DND-41 (cell line): ENCODE data around the gene GPHN.

Experiments
- ATAC-seq: fragments of 200-7000 bp; cut with Tn5 transposase; 3 replicates; pipeline ENCODE4 v1.9.1; 2021; ENCODE audit warnings: low read depth; ENCODE audit not compliant: insufficient read depth
- DNase-seq: peaks from one replicate; pipeline ENCODE4 v3.0.0-alpha.2; 2020
- H2AFZ ChIP-seq: 2 replicates; pipeline ENCODE4 v1.6.0; 2012; ENCODE audit warnings: low read depth, low read length
- H3K27ac ChIP-seq: 2 replicates; pipeline ENCODE4 v1.5.1; 2012; ENCODE audit warnings: low read length, inconsistent platforms
- H3K27me3 ChIP-seq: fragments of 200-600 bp; sonication (generic); 2 replicates; pipeline ENCODE4 v1.6.0; 2012; ENCODE audit warnings: low read length, mild to moderate bottlenecking, inconsistent platforms; ENCODE audit not compliant: insufficient read depth, poor library complexity
- H3K36me3 ChIP-seq: 2 replicates; pipeline ENCODE4 v1.5.1; 2012; ENCODE audit warnings: low read length, inconsistent platforms; ENCODE audit not compliant: insufficient read depth
- H3K4me1 ChIP-seq: 2 replicates; pipeline ENCODE4 v1.5.1; 2012; ENCODE audit warnings: mild to moderate bottlenecking, low read length; ENCODE audit not compliant: insufficient read depth
- H3K4me2 ChIP-seq: 2 replicates; pipeline ENCODE4 v1.6.0; 2012; ENCODE audit warnings: mild to moderate bottlenecking, moderate library complexity, low read length, inconsistent platforms; ENCODE audit not compliant: insufficient read depth
- H3K4me3 ChIP-seq, 2 experiments: fragments of 200-600 bp in 1 of 2; shearing (Covaris generic) in 1 of 2; 2 replicates each; pipeline ENCODE4 v1.5.1; 2012 to 2016; ENCODE audit warnings: inconsistent platforms in 2 of 2, low read length in 2 of 2, mild to moderate bottlenecking in 2 of 2, low read depth in 1 of 2, moderate library complexity in 1 of 2
- H3K79me2 ChIP-seq: 2 replicates; pipeline ENCODE4 v1.6.0; 2012; ENCODE audit warnings: low read length, inconsistent platforms; ENCODE audit not compliant: insufficient read depth
- H3K9ac ChIP-seq: 2 replicates; pipeline ENCODE4 v1.6.0; 2012; ENCODE audit warnings: low read depth, mild to moderate bottlenecking, inconsistent platforms, low read length, moderate library complexity
- H3K9me3 ChIP-seq: 2 replicates; pipeline ENCODE4 v1.5.1; 2012; ENCODE audit warnings: low read length, moderate library complexity, mild to moderate bottlenecking, inconsistent platforms; ENCODE audit not compliant: insufficient read depth, severe bottlenecking
- H4K20me1 ChIP-seq: 2 replicates; pipeline ENCODE4 v1.6.0; 2012; ENCODE audit warnings: low read length; ENCODE audit not compliant: insufficient read depth
- EZH2 ChIP-seq: IDR thresholded peaks from 3 replicates; pipeline ENCODE4 v1.6.1; 2012; ENCODE audit warnings: borderline replicate concordance, low read depth, mild to moderate bottlenecking, moderate library complexity, low read length, inconsistent platforms; ENCODE audit not compliant: severe bottlenecking
- TF ChIP-seq, protein P1 (sequence below): IDR thresholded peaks from 2 replicates; pipeline ENCODE4 v1.5.1; 2012; ENCODE audit warnings: borderline replicate concordance, low read length, moderate library complexity, mild to moderate bottlenecking; ENCODE audit not compliant: poor library complexity, severe bottlenecking; ENCODE audit errors: extremely low read depth

The GPHN gene

DNA sequence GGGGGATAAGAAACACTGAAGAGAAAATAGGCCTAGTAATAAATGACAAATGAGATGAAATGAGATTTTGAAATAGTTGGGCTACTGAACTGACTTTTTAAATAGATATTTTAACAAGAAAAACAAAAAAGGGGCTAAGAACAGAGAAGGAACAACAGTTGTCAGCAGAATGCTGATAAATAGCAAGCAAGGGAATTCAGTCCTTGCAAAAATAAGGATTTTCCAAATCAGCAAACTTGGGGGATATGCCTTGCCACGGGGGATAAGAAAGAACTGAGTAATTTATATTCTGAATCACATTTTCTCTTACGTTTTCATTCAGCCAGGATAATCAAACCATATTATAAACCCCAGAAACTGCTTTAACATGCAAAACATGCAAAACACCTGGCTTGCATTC lies 34.7 kb upstream of the GPHN start:
- no peak for ATAC-seq
- TF ChIP-seq, protein P1, sequence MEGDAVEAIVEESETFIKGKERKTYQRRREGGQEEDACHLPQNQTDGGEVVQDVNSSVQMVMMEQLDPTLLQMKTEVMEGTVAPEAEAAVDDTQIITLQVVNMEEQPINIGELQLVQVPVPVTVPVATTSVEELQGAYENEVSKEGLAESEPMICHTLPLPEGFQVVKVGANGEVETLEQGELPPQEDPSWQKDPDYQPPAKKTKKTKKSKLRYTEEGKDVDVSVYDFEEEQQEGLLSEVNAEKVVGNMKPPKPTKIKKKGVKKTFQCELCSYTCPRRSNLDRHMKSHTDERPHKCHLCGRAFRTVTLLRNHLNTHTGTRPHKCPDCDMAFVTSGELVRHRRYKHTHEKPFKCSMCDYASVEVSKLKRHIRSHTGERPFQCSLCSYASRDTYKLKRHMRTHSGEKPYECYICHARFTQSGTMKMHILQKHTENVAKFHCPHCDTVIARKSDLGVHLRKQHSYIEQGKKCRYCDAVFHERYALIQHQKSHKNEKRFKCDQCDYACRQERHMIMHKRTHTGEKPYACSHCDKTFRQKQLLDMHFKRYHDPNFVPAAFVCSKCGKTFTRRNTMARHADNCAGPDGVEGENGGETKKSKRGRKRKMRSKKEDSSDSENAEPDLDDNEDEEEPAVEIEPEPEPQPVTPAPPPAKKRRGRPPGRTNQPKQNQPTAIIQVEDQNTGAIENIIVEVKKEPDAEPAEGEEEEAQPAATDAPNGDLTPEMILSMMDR, result no peak
- no peak for TF ChIP-seq EZH2
- no peak overlapping the region for H3K4me3 ChIP-seq
- H3K27ac ChIP-seq, result no peak overlapping the region
- no peak for DNase-seq
- no peak overlapping the region for H3K4me2 ChIP-seq
- H3K27me3 ChIP-seq, result no peaks in the 10 kb centered on the region
- no peaks in the 10 kb centered on the region for H3K36me3 ChIP-seq
- no peaks in the 10 kb centered on the region for H4K20me1 ChIP-seq
- H3K4me1 ChIP-seq, result no peaks in the 10 kb centered on the region
- no peak overlapping the region for H3K9ac ChIP-seq
- no peak overlapping the region for H2AFZ ChIP-seq
- H3K79me2 ChIP-seq, result no peaks in the 10 kb centered on the region
- peaks cover 21% of the 10 kb centered on the region for H3K9me3 ChIP-seq

DNA sequence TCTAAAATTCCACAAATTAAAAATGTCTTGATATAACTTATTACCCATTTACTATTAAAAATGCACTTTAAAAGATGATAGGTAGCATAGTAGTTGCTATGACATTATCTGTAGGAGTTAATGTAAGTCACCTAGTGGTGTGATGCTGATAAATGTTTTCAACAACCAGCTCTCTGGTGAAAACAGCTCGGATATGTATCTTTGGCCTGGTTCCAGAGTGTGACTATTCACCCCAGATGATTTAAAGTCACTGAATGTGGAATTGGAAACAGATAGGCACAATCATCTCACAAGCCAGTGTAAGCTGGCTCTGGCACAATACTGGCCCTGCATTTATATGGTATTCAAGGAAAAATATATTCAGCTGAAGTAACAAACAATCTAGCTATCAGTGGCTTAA lies 31.0 kb upstream of the GPHN start:
- no peak for TF ChIP-seq EZH2
- TF ChIP-seq, protein P1, result no peak
- DNase-seq, result no peak

DNA sequence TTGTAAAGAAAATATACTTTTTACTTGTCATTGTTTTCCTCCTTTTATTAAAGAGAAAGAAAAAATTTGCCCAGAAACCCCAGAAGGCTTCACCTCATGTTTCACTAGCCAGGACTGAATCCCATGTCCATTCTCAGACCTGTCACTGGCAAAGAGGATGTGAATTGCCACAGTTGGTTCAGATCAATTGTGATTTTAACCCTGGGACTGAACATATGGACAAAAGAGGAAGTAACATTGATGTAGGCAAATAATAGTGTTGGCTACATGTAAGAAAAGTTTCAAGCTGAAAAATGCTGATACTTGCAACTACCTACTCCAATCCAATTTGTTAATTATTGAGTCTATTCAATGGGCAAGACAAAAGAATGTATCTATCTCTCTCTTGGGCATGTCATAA lies 30.4 kb upstream of the GPHN start:
- no peak overlapping the region for H3K4me3 ChIP-seq
- no peaks in the 10 kb centered on the region for H3K4me1 ChIP-seq
- H3K27ac ChIP-seq, result no peak overlapping the region
- H3K9me3 ChIP-seq, result no peaks in the 10 kb centered on the region
- TF ChIP-seq EZH2, result no peak
- TF ChIP-seq, protein P1, result no peak
- no peak overlapping the region for H2AFZ ChIP-seq
- ATAC-seq (no peak), DNase-seq (no peak)
- no peak overlapping the region for H3K9ac ChIP-seq
- no peaks in the 10 kb centered on the region for H4K20me1 ChIP-seq
- no peak overlapping the region for H3K4me2 ChIP-seq
- no peaks in the 10 kb centered on the region for H3K27me3 ChIP-seq
- H3K79me2 ChIP-seq, result no peaks in the 10 kb centered on the region
- H3K36me3 ChIP-seq, result no peaks in the 10 kb centered on the region

More for the DNA sequence above, 31.0 kb upstream of the GPHN start:
- Histone ChIP-seq H3K36me3 (no peaks in the 10 kb centered on the region), H3K4me2 (no peak overlapping the region), H3K4me3 (no peak overlapping the region), H3K4me1 (no peaks in the 10 kb centered on the region), H3K79me2 (no peaks in the 10 kb centered on the region), H4K20me1 (no peaks in the 10 kb centered on the region), H3K27ac (no peak overlapping the region), H2AFZ (no peak overlapping the region), H3K9ac (no peak overlapping the region), H3K27me3 (no peaks in the 10 kb centered on the region), H3K9me3 (no peaks in the 10 kb centered on the region)
- ATAC-seq, result no peak

DNA sequence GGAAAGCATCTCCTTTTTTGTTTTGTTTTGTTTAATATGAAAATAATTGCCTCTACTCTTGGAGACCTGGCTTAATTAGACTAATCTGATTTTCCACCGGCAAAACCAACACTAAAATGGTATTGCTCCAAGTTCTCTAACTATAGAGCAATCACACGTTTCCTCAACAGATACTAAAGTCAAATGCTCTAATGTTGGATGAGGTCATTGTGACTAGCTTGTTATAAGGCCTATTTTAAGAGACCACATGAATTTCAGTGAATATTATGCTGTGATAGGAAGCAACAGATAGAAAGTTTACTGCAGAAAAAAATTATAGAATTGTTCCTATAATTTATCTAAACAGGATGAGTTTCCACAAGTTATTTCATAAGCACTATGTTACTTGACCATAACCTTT lies 25.1 kb upstream of the GPHN start:
- no peaks in the 10 kb centered on the region for H3K36me3 ChIP-seq
- no peaks in the 10 kb centered on the region for H3K4me1 ChIP-seq
- no peaks in the 10 kb centered on the region for H3K79me2 ChIP-seq
- H4K20me1 ChIP-seq, result no peaks in the 10 kb centered on the region
- no peak for DNase-seq
- H3K4me3 ChIP-seq, result no peak overlapping the region
- TF ChIP-seq, protein P1, result no peak
- no peak for TF ChIP-seq EZH2
- H3K27me3 ChIP-seq, result no peaks in the 10 kb centered on the region
- H3K9ac ChIP-seq, result no peak overlapping the region
- no peaks in the 10 kb centered on the region for H3K9me3 ChIP-seq
- H3K27ac ChIP-seq, result no peak overlapping the region
- no peak for ATAC-seq
- no peak overlapping the region for H3K4me2 ChIP-seq
- H2AFZ ChIP-seq, result no peak overlapping the region
